WTC11 (cell line): ENCODE measurements around the gene SORL1. TPM values are rescaled to one million over a fixed set of nuclear protein-coding genes. Genes with fewer than 3 reads are reported as not detected.

Experiments
- ATAC-seq: fragments of 200-7000 bp; cut with Tn5 transposase; 2 replicates; pipeline ENCODE4 v1.10.0; 2021; ENCODE audit warnings: mild to moderate bottlenecking, moderate library complexity
- CTCF ChIA-PET: fragments of 300-600 bp; sonication (Branson Sonifier 250); formaldehyde crosslinking; loops from one replicate; lab custom pipeline; 2021; ENCODE audit warnings: antibody characterized with exemption; lab: Charles Lee
- POLR2A ChIA-PET: fragments of 350-600 bp; sonication (Branson Sonifier 250); formaldehyde crosslinking; loops from one replicate; lab custom pipeline; 2021; ENCODE audit warnings: antibody characterized with exemption; lab: Charles Lee
- DNase-seq: peaks from one replicate; pipeline ENCODE4 v3.0.0; 2021; ENCODE audit warnings: low spot score
- H3K27ac Mint-ChIP-seq: 2 replicates; pipeline ENCODE4 v1.8.0; 2021; ENCODE audit warnings: mixed read lengths
- H3K27me3 Mint-ChIP-seq: 2 replicates; pipeline ENCODE4 v1.8.0; 2021; ENCODE audit warnings: low read depth, mild to moderate bottlenecking, moderate library complexity, mixed read lengths
- H3K36me3 Mint-ChIP-seq: 2 replicates; pipeline ENCODE4 v1.8.0; 2021; ENCODE audit warnings: mixed read lengths
- H3K4me1 Mint-ChIP-seq: 2 replicates; pipeline ENCODE4 v1.8.0; 2022; ENCODE audit warnings: mixed read lengths
- H3K4me3 Mint-ChIP-seq: 2 replicates; pipeline ENCODE4 v1.8.0; 2021; ENCODE audit warnings: mild to moderate bottlenecking, moderate library complexity, mixed read lengths
- H3K9me3 Mint-ChIP-seq: 2 replicates; pipeline ENCODE4 v1.8.0; 2021; ENCODE audit warnings: mixed read lengths
- ATF3 ChIP-seq: sonication (generic); formaldehyde crosslinking; conservative IDR thresholded peaks from 2 replicates; pipeline ENCODE4 v1.8.1; 2022; ENCODE audit warnings: mild to moderate bottlenecking, missing genetic modification reagents
- CBFB ChIP-seq: sonication (generic); formaldehyde crosslinking; IDR thresholded peaks from 2 replicates; pipeline ENCODE4 v1.8.1; 2022; ENCODE audit warnings: mild to moderate bottlenecking, low read depth, missing genetic modification reagents
- CDX4 ChIP-seq: fragments of 250-450 bp; sonication (Bioruptor Pico); IDR thresholded peaks from 2 replicates; pipeline ENCODE4 v1.9.0; 2021; ENCODE audit warnings: moderate library complexity, mild to moderate bottlenecking, inconsistent platforms, borderline replicate concordance
- EMX1 ChIP-seq: fragments of 250-450 bp; sonication (Bioruptor Pico); IDR thresholded peaks from 2 replicates; pipeline ENCODE4 v1.8.0; 2021; ENCODE audit warnings: mild to moderate bottlenecking
- FOXJ3 ChIP-seq: sonication (generic); formaldehyde crosslinking; IDR thresholded peaks from 2 replicates; pipeline ENCODE4 v1.9.0; 2021; ENCODE audit warnings: missing genetic modification reagents, mild to moderate bottlenecking, borderline replicate concordance
- FOXK1 ChIP-seq: sonication (generic); formaldehyde crosslinking; IDR thresholded peaks from 2 replicates; pipeline ENCODE4 v1.8.0; 2022; ENCODE audit warnings: mild to moderate bottlenecking, moderate library complexity, missing genetic modification reagents
- GRHL2 ChIP-seq: fragments of 250-450 bp; sonication (Bioruptor Pico); IDR thresholded peaks from 2 replicates; pipeline ENCODE4 v1.8.0; 2022; ENCODE audit warnings: mild to moderate bottlenecking, moderate library complexity; ENCODE audit not compliant: insufficient replicate concordance, severe bottlenecking
- KAT7 ChIP-seq: sonication (generic); formaldehyde crosslinking; IDR thresholded peaks from 2 replicates; pipeline ENCODE4 v1.8.1; 2023; ENCODE audit warnings: missing genetic modification reagents, mild to moderate bottlenecking, borderline replicate concordance
- MAX ChIP-seq: sonication (generic); formaldehyde crosslinking; IDR thresholded peaks from 2 replicates; pipeline ENCODE4 v1.8.0; 2022; ENCODE audit warnings: mild to moderate bottlenecking, missing genetic modification reagents
- NFATC4 ChIP-seq: fragments of 250-450 bp; sonication (Bioruptor Pico); IDR thresholded peaks from 2 replicates; pipeline ENCODE4 v1.9.0; 2021; ENCODE audit warnings: mild to moderate bottlenecking
- NFYB ChIP-seq: sonication (generic); formaldehyde crosslinking; conservative IDR thresholded peaks from 2 replicates; pipeline ENCODE4 v1.8.0; 2022; ENCODE audit warnings: low read depth, missing genetic modification reagents
- PREB ChIP-seq: sonication (generic); formaldehyde crosslinking; IDR thresholded peaks from 2 replicates; pipeline ENCODE4 v1.8.1; 2022; ENCODE audit warnings: mild to moderate bottlenecking, missing genetic modification reagents, moderate library complexity, borderline replicate concordance
- SMAD3 ChIP-seq: sonication (generic); formaldehyde crosslinking; IDR thresholded peaks from 2 replicates; pipeline ENCODE4 v1.8.0; 2022; ENCODE audit warnings: missing genetic modification reagents, mild to moderate bottlenecking, borderline replicate concordance
- SMAD4 ChIP-seq: sonication (generic); formaldehyde crosslinking; IDR thresholded peaks from 2 replicates; pipeline ENCODE4 v1.8.0; 2022; ENCODE audit warnings: mild to moderate bottlenecking, missing genetic modification reagents
- TEAD4 ChIP-seq: sonication (generic); formaldehyde crosslinking; IDR thresholded peaks from 2 replicates; pipeline ENCODE4 v1.8.0; 2022; ENCODE audit warnings: mild to moderate bottlenecking, missing genetic modification reagents
- TP53 ChIP-seq: sonication (generic); formaldehyde crosslinking; IDR thresholded peaks from 2 replicates; pipeline ENCODE4 v1.8.1; 2023; ENCODE audit warnings: mild to moderate bottlenecking, missing genetic modification reagents
- ZMAT4 ChIP-seq: fragments of 250-450 bp; sonication (Bioruptor Pico); IDR thresholded peaks from 2 replicates; pipeline ENCODE4 v1.9.0; 2021; ENCODE audit warnings: mild to moderate bottlenecking
- ZNF121 ChIP-seq: sonication (generic); formaldehyde crosslinking; IDR thresholded peaks from 2 replicates; pipeline ENCODE4 v1.8.0; 2023; ENCODE audit warnings: missing genetic modification reagents
- ZNF138 ChIP-seq: sonication (generic); formaldehyde crosslinking; conservative IDR thresholded peaks from 2 replicates; pipeline ENCODE4 v1.8.1; 2022; ENCODE audit warnings: mild to moderate bottlenecking, moderate library complexity, missing genetic modification reagents
- ZNF232 ChIP-seq: sonication (generic); formaldehyde crosslinking; IDR thresholded peaks from 2 replicates; pipeline ENCODE4 v1.8.0; 2022; ENCODE audit warnings: mild to moderate bottlenecking, missing genetic modification reagents
- ZNF396 ChIP-seq: fragments of 250-450 bp; sonication (Bioruptor Pico); IDR thresholded peaks from 2 replicates; pipeline ENCODE4 v1.8.0; 2021; ENCODE audit warnings: mild to moderate bottlenecking, moderate library complexity, borderline replicate concordance
- ZNF416 ChIP-seq: fragments of 250-450 bp; sonication (Bioruptor Pico); IDR thresholded peaks from 2 replicates; pipeline ENCODE4 v1.9.0; 2021; ENCODE audit warnings: mild to moderate bottlenecking, inconsistent platforms
- ZNF671 ChIP-seq: fragments of 250-450 bp; sonication (Bioruptor Pico); IDR thresholded peaks from 2 replicates; pipeline ENCODE4 v1.8.0; 2021; ENCODE audit warnings: mild to moderate bottlenecking
- total RNA-seq: library from RNA; stranded (reverse); gene quantifications from 3 replicates; pipeline ENCODE4 v1.2.3, GENCODE V29; 2021

SORL1 gene
- total RNA-seq, 1 experiment from 2014 or later = 87.1 TPM

- no peak for ATAC-seq
- Mint-ChIP-seq H3K4me1 (peaks cover 6% of the 10 kb centered on the region), H3K4me3 (no peak overlapping the region), H3K27ac (no peak overlapping the region), H3K36me3 (peaks cover 33% of the 10 kb centered on the region), H3K9me3 (no peaks in the 10 kb centered on the region), H3K27me3 (no peaks in the 10 kb centered on the region)
- TF ChIP-seq ZNF121 (CRISPR knock-in tag) (no peak), GRHL2 (CRISPR knock-in tag) (no peak), CBFB (no peak), ZNF396 (CRISPR knock-in tag) (no peak), ZMAT4 (CRISPR knock-in tag) (no peak)
- CTCF ChIA-PET = no interaction called here
- POLR2A ChIA-PET = no interaction called here
- DNase-seq = no peak
These were observed 88.5 kb downstream of the SORL1 start for GRCh38 chr11:121540627-121541026.

- H3K27ac Mint-ChIP-seq = 0 out of 2 replicates have a peak overlapping the region, but pooled peaks have one; percentile 25
- DNase-seq = no peak
These were observed 91.8 kb downstream of the SORL1 start for GRCh38 chr11:121543836-121544380.

GRCh38 chr11:121544956-121545355, 92.8 kb downstream of the SORL1 start:
- Mint-ChIP-seq H3K27me3 (no peaks in the 10 kb centered on the region), H3K4me1 (peaks cover 15% of the 10 kb centered on the region), H3K36me3 (peaks cover 45% of the 10 kb centered on the region), H3K27ac (no peak overlapping the region), H3K9me3 (no peaks in the 10 kb centered on the region), H3K4me3 (no peak overlapping the region)
- POLR2A ChIA-PET = no interaction called here
- CTCF ChIA-PET = no interaction called here
- no peak for TF ChIP-seq TP53 (CRISPR knock-in tag)
- no peak for TF ChIP-seq NFYB (CRISPR knock-in tag)
- no peak for TF ChIP-seq SMAD4 (CRISPR knock-in tag)
- no peak for TF ChIP-seq MAX (CRISPR knock-in tag)
- TF ChIP-seq NFATC4 (CRISPR knock-in tag) = no peak
- TF ChIP-seq TEAD4 (CRISPR knock-in tag) = no peak
- no peak for TF ChIP-seq EMX1 (CRISPR knock-in tag)
- TF ChIP-seq SMAD3 (CRISPR knock-in tag) = no peak
- TF ChIP-seq ATF3 = no peak
- TF ChIP-seq ZNF416 (CRISPR knock-in tag) = no peak
- TF ChIP-seq ZNF671 = no peak
- DNase-seq = no peak
- ATAC-seq = no peak

More at GRCh38 chr11:121543836-121544380, 91.8 kb downstream of the SORL1 start:
- no peaks in the 10 kb centered on the region for H3K9me3 Mint-ChIP-seq
- peaks cover 43% of the 10 kb centered on the region for H3K36me3 Mint-ChIP-seq
- ATAC-seq = no peak
- TF ChIP-seq PREB (no peak), EMX1 (CRISPR knock-in tag) (no peak), KAT7 (CRISPR knock-in tag) (no peak), FOXJ3 (CRISPR knock-in tag) (no peak), FOXK1 (CRISPR knock-in tag) (no peak), ZNF232 (CRISPR knock-in tag) (no peak), CDX4 (CRISPR knock-in tag) (no peak), ZNF138 (CRISPR knock-in tag) (no peak)
- TF ChIP-seq, all 79 proteins: peak for 0
- CTCF ChIA-PET = no interaction called here
- Mint-ChIP-seq H3K27me3 (no peaks in the 10 kb centered on the region), H3K4me3 (no peak overlapping the region), H3K4me1 (peaks cover 15% of the 10 kb centered on the region)
- POLR2A ChIA-PET = no interaction called here
